SU-DHL-6 (cell line): ENCODE data around the gene WDR87.
A peak's percentile ranks its signal among the peaks of the same experiment; 100 is the strongest.

Source experiments
- H2AFZ ChIP-seq: fragments of 200-600 bp; sonication (generic); 2 replicates; pipeline ENCODE4 v1.6.1; 2014; ENCODE audit warnings: low read depth, mild to moderate bottlenecking, moderate library complexity, mixed read lengths, antibody characterized with exemption, low read length; ENCODE audit not compliant: severe bottlenecking
- H3F3A ChIP-seq: fragments of 200-600 bp; shearing (Covaris generic); 2 replicates; pipeline ENCODE4 v1.6.0; 2016; ENCODE audit warnings: antibody characterized with exemption, mild to moderate bottlenecking; ENCODE audit not compliant: insufficient read depth
- H3K27ac ChIP-seq: fragments of 200-600 bp; sonication (generic); 2 replicates; pipeline ENCODE4 v1.5.1; 2016; ENCODE audit warnings: low read depth, mild to moderate bottlenecking, low read length, moderate library complexity, mixed read lengths
- H3K27me3 ChIP-seq: fragments of 200-600 bp; sonication (generic), shearing (Covaris generic); 2 replicates; pipeline ENCODE4 v1.6.0; 2014; ENCODE audit warnings: mild to moderate bottlenecking, low read length
- H3K36me3 ChIP-seq: fragments of 200-600 bp; sonication (generic); 2 replicates; pipeline ENCODE4 v1.6.1; 2014; ENCODE audit warnings: mild to moderate bottlenecking, low read length, mixed read lengths
- H3K4me2 ChIP-seq: fragments of 300-600, 200-600 bp; shearing (Covaris generic), sonication (generic); 2 replicates; pipeline ENCODE4 v1.6.0; 2014; ENCODE audit warnings: low read length, low read depth, mild to moderate bottlenecking; ENCODE audit not compliant: poor library complexity, severe bottlenecking
- H3K4me3 ChIP-seq: fragments of 200-600 bp; sonication (generic); 2 replicates; pipeline ENCODE4 v1.5.1; 2014; ENCODE audit warnings: antibody characterized with exemption, low read length, mild to moderate bottlenecking, mixed read lengths; ENCODE audit not compliant: insufficient read depth, poor library complexity, severe bottlenecking
- H3K79me2 ChIP-seq: fragments of 200-600 bp; sonication (generic); 2 replicates; pipeline ENCODE4 v1.6.1; 2014; ENCODE audit warnings: mild to moderate bottlenecking, low read length, moderate library complexity; ENCODE audit not compliant: insufficient read depth
- H3K9ac ChIP-seq: fragments of 200-600 bp; sonication (generic); 2 replicates; pipeline ENCODE4 v1.7.0; 2014; ENCODE audit warnings: mild to moderate bottlenecking, low read length
- H3K9me2 ChIP-seq: fragments of 200-600 bp; sonication (generic); replicated peaks from 2 replicates; pipeline ENCODE4 v1.6.1; 2014; ENCODE audit warnings: low read length; ENCODE audit not compliant: insufficient read depth
- H3K9me3 ChIP-seq: fragments of 200-600 bp; sonication (generic); 2 replicates; pipeline ENCODE4 v1.6.1; 2014; ENCODE audit warnings: low read length, mixed read lengths; ENCODE audit not compliant: insufficient read depth
- H4K20me1 ChIP-seq: fragments of 200-600 bp; sonication (generic); 2 replicates; pipeline ENCODE4 v1.6.1; 2014; ENCODE audit warnings: low read depth, mild to moderate bottlenecking, antibody characterized with exemption, low read length, moderate library complexity, mixed read lengths
- EZH2phosphoT487 ChIP-seq: fragments of 200-600 bp; sonication (generic), shearing (Covaris generic); conservative IDR thresholded peaks from 2 replicates; pipeline ENCODE4 v1.6.1; 2018; ENCODE audit warnings: mild to moderate bottlenecking, antibody characterized with exemption, low read length, moderate library complexity, mixed read lengths
- TF ChIP-seq, protein P1 (sequence below): fragments of 200-600 bp; sonication (generic); IDR thresholded peaks from one replicate; pipeline ENCODE4 v1.5.1; 2017; ENCODE audit warnings: antibody characterized with exemption, mild to moderate bottlenecking, low read length, moderate library complexity; ENCODE audit not compliant: insufficient read depth, poor library complexity, severe bottlenecking

WDR87 gene

DNA sequence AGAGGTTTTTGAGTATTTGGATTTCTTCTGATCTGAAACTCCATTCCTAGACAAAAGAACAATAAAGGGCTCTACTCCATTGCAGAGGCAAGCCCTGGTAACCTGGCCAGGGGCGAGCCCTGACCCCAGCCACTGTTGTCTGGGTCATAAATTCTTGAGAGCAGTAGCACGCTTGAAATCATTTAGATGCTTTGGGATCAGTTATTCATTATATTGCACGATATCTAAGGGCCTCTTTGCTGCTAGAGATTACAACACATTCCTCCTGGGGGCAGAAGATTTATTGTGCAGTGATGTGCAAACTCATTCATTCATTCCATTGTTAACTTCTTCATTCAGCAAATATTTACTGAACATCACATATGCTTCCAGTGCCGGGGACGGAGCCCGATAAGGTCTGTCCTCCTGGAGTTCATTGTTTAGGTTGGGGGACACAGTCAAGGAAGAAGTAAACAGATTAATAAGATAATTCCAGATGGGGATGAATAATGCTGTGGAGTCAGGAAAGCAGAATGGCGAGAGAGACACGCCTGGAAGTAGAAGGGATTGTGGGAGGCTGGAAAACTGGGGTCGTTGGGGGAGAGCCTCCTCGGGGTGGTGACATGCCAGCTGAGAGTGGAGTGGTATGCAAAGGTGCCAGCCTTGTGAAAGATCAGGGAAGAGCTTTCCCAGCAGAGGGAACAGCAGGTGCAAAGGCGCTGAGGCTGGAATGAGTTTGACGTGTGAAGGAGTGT, 35.6 kb upstream of the WDR87 start:
- peaks cover 3% of the 10 kb centered on the region; the same call in 1 of the 2 replicates for H3K36me3 ChIP-seq
- no peak overlapping the region for H3K4me3 ChIP-seq
- peaks cover 98% of the 10 kb centered on the region for H3K79me2 ChIP-seq
- H3K27me3 ChIP-seq = no peaks in the 10 kb centered on the region
- H3K9me2 ChIP-seq = no peaks in the 10 kb centered on the region
- peaks cover 8% of the 10 kb centered on the region for H3F3A ChIP-seq
- TF ChIP-seq EZH2phosphoT487 = no peak
- no peak overlapping the region for H3K4me2 ChIP-seq
- H3K9me3 ChIP-seq = no peaks in the 10 kb centered on the region
- H4K20me1 ChIP-seq = no peaks in the 10 kb centered on the region
- H3K9ac ChIP-seq = no peak overlapping the region
- H2AFZ ChIP-seq = no peak overlapping the region
- no peak overlapping the region for H3K27ac ChIP-seq

DNA sequence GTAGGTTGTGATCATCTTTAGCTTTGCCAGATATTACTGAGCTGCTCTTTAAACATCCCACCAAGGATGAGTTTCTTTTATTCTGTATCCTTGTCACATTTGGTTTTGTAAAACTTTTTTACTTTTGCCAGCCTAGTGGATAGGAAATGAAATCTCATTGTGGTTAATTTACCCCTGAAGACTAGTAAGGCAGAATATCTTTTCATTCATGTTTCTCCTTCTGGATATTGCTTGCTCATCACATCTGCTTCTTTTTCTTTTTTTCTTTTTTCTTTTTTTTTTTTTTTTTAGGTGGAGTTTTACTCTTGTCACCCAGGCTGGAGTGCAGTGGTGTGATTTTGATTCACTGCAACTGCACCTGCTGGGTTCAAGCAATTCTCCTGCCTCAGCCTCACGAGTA, 32.0 kb upstream of the WDR87 start:
- Histone ChIP-seq H2AFZ (no peak overlapping the region), H3K79me2 (peaks cover 98% of the 10 kb centered on the region), H3K9me3 (peaks cover 5% of the 10 kb centered on the region; the same call in 1 of the 2 replicates)

DNA sequence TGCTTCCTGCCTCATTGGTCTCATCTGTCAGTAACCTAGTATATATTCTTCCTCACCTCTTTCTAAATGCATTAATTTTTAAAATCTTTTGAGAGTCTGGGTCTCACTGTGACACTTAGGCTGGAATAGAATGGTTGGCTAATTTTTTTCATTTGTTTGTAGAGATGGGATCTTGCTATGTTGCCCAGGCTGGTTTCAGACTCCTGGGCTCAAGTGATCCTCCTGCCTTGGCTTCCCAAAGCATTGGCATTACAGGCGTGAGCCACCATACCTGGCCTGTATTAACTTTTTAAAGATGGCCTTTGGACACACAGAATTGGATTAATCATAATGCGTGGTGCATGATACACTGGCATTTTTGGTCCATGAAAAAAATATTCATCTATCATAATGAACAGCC, 30.5 kb upstream of the WDR87 start:
- Histone ChIP-seq H3K36me3 (peaks cover 36% of the 10 kb centered on the region), H3K4me3 (no peak overlapping the region), H4K20me1 (no peaks in the 10 kb centered on the region), H3K9me3 (peaks cover 5% of the 10 kb centered on the region; the same call in 1 of the 2 replicates), H3K79me2 (peaks cover 99% of the 10 kb centered on the region), H3F3A (peaks cover 9% of the 10 kb centered on the region), H3K27me3 (no peaks in the 10 kb centered on the region), H3K4me2 (no peak overlapping the region), H2AFZ (no peak overlapping the region), H3K9me2 (no peaks in the 10 kb centered on the region), H3K27ac (no peak overlapping the region; the same call in 1 of the 2 replicates), H3K9ac (no peak overlapping the region)
- no peak for TF ChIP-seq EZH2phosphoT487
- TF ChIP-seq, protein P1, sequence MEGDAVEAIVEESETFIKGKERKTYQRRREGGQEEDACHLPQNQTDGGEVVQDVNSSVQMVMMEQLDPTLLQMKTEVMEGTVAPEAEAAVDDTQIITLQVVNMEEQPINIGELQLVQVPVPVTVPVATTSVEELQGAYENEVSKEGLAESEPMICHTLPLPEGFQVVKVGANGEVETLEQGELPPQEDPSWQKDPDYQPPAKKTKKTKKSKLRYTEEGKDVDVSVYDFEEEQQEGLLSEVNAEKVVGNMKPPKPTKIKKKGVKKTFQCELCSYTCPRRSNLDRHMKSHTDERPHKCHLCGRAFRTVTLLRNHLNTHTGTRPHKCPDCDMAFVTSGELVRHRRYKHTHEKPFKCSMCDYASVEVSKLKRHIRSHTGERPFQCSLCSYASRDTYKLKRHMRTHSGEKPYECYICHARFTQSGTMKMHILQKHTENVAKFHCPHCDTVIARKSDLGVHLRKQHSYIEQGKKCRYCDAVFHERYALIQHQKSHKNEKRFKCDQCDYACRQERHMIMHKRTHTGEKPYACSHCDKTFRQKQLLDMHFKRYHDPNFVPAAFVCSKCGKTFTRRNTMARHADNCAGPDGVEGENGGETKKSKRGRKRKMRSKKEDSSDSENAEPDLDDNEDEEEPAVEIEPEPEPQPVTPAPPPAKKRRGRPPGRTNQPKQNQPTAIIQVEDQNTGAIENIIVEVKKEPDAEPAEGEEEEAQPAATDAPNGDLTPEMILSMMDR = no peak

More for the DNA sequence above, 32.0 kb upstream of the WDR87 start:
- Histone ChIP-seq H3K27me3 (no peaks in the 10 kb centered on the region), H3K36me3 (peaks cover 36% of the 10 kb centered on the region), H3K9me2 (no peaks in the 10 kb centered on the region), H3K4me2 (no peak overlapping the region), H4K20me1 (no peaks in the 10 kb centered on the region), H3K27ac (peak overlapping the region; percentile 51), H3K9ac (no peak overlapping the region), H3K4me3 (no peak overlapping the region), H3F3A (peaks cover 5% of the 10 kb centered on the region; the same call in 1 of the 2 replicates)
- TF ChIP-seq, protein P1 = no peak
- TF ChIP-seq EZH2phosphoT487 = no peak

DNA sequence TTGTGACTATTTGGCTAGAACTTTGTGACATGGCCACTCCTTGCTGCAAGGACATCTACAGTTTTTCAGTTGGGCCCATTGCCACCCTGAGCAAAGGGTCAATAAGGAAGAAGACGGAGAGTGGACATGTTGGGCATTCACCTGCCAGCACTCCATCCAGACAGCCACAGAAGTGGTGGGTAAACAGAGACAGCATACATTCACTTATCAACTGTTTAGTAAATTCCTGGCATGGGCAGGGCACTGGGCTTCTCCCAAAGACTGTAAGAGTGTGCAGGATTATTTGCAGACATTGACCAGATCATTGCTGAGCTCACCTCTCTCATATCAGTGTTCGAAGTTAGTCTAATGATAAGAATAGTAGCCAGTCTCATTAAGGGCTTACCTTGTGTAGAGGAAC, 29.8 kb upstream of the WDR87 start:
- H3K27me3 ChIP-seq = no peaks in the 10 kb centered on the region
- peaks cover 36% of the 10 kb centered on the region for H3K36me3 ChIP-seq
- peaks cover 15% of the 10 kb centered on the region for H3F3A ChIP-seq
- peaks cover 5% of the 10 kb centered on the region; the same call in 1 of the 2 replicates for H3K9me3 ChIP-seq
- no peak overlapping the region for H3K9ac ChIP-seq
- H3K9me2 ChIP-seq = no peaks in the 10 kb centered on the region
- H3K4me3 ChIP-seq = no peak overlapping the region
- H4K20me1 ChIP-seq = no peaks in the 10 kb centered on the region
- peaks cover 99% of the 10 kb centered on the region for H3K79me2 ChIP-seq
- no peak for TF ChIP-seq EZH2phosphoT487
- TF ChIP-seq, protein P1 = no peak
- H3K27ac ChIP-seq = 0 out of 2 replicates have a peak overlapping the region, but pooled peaks have one; percentile 1
- no peak overlapping the region for H2AFZ ChIP-seq
- no peak overlapping the region for H3K4me2 ChIP-seq
